ENCODE measurements around the gene SLC51A. TPM values are rescaled to one million over a fixed set of nuclear protein-coding genes. Genes with fewer than 3 reads are reported as not detected.

The SLC51A gene
- not detected in 2 replicates for total RNA-seq

GRCh38 chr3:196216089-196216564, at the start of gene SLC51A:
Gene SLC51A, plus strand, starts transcription at chr3:196216534. Its CDS starts 179 bp downstream, at chr3:196216713.

GRCh38 chr3:196210673-196211556, 5.4 kb upstream of the SLC51A start, which contains the start of gene ZDHHC19:
Gene ZDHHC19, minus strand, starts transcription at chr3:196211400. Its CDS starts 85 bp downstream, at chr3:196211315.

Other genes starting within 250 kb of the SLC51A start
- gene TFRC, start 134.4 kb upstream of the SLC51A start, total RNA-seq = 226 and 257 TPM in 2 replicates
- gene ZDHHC19, start 5.1 kb upstream of the SLC51A start, total RNA-seq = not detected in 2 replicates
- gene PCYT1A, start 71.2 kb downstream of the SLC51A start, total RNA-seq = 57.8 and 98.3 TPM in 2 replicates
- gene DYNLT2B, start 101.7 kb downstream of the SLC51A start, total RNA-seq = 7.0 and 12.5 TPM in 2 replicates
- gene TM4SF19, start 121.9 kb downstream of the SLC51A start, total RNA-seq = not detected in 2 replicates
- 14.4 and 18.6 TPM in 2 replicates for gene UBXN7, start 215.9 kb downstream of the SLC51A start, total RNA-seq

Data from regular cardiac myocyte (primary cell).